ENCODE results near the gene ZNF576.

The ZNF576 gene

DNA sequence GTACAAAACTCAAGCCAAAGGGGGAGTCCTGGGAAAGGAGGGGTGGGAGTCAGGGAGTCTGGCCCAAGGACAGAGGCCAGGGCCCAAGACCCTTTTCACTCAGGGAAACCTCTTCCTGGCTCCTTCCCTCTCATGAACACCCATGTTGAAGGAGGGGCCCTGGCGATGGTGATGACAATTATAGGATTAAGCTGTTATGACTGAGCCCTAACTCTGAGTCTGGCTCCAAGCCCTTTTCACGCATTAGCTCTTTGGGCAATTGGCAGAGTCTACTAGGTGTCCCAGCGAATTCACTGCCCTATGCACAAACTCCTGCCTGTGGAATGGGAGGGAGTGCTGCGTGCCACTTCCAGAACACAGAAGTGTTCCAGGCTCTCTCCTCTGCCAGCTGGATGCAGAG, 42.7 kb upstream of the ZNF576 start:
- DNase-seq (ENCODE audit: low read depth) = no peak
- no peak overlapping the region for H3K4me3 ChIP-seq (ENCODE audit: low read depth, low read length)
- TF ChIP-seq POLR2A (IDR thresholded peaks at IDR 0.05; ENCODE audit: extremely low read depth, insufficient read length) (no peak), MYC (IDR thresholded peaks at IDR 0.05; ENCODE audit: low read depth, low read length) (no peak), MAX (IDR thresholded peaks at IDR 0.05; ENCODE audit: low read depth, low read length) (no peak)
- TF ChIP-seq, protein P1, sequence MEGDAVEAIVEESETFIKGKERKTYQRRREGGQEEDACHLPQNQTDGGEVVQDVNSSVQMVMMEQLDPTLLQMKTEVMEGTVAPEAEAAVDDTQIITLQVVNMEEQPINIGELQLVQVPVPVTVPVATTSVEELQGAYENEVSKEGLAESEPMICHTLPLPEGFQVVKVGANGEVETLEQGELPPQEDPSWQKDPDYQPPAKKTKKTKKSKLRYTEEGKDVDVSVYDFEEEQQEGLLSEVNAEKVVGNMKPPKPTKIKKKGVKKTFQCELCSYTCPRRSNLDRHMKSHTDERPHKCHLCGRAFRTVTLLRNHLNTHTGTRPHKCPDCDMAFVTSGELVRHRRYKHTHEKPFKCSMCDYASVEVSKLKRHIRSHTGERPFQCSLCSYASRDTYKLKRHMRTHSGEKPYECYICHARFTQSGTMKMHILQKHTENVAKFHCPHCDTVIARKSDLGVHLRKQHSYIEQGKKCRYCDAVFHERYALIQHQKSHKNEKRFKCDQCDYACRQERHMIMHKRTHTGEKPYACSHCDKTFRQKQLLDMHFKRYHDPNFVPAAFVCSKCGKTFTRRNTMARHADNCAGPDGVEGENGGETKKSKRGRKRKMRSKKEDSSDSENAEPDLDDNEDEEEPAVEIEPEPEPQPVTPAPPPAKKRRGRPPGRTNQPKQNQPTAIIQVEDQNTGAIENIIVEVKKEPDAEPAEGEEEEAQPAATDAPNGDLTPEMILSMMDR (IDR thresholded peaks at IDR 0.05; ENCODE audit: low read depth, low read length) = no peak

DNA sequence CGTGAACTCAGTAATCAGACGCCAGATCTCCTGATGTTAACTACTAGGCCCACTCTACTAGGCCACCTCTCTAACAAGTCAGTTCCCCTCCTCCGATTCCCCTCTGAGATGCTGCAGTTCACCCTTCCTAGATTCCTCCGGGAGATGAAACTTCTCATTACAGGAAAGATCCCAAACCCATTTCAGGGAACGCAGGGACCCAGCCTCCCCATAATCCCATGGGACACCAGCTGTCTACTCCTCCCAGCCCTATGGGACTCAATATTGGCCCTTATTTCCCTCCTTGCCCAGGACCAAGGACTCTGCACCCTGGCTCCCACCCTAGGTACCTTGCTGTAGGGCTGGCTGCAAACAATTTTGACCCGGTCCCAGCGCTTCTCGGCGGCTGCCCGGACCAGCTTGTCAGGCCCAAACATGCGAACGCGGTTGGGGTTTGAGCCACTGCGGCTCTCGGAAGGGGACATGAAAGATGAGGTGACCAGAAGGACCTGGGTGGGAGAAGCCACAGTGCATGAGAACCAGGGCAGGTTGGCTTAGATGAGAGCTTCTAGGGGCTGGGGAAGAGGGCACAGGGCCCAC, 42.0 kb upstream of the ZNF576 start:
- TF ChIP-seq POLR2A (IDR thresholded peaks at IDR 0.05; ENCODE audit: extremely low read depth, insufficient read length) (no peak), MYC (IDR thresholded peaks at IDR 0.05; ENCODE audit: low read depth, low read length) (no peak), MAX (IDR thresholded peaks at IDR 0.05; ENCODE audit: low read depth, low read length) (no peak)
- TF ChIP-seq, protein P1 (IDR thresholded peaks at IDR 0.05; ENCODE audit: low read depth, low read length) = no peak
- H3K4me3 ChIP-seq (ENCODE audit: low read depth, low read length) = no peak overlapping the region
- no peak for DNase-seq (ENCODE audit: low read depth)

DNA sequence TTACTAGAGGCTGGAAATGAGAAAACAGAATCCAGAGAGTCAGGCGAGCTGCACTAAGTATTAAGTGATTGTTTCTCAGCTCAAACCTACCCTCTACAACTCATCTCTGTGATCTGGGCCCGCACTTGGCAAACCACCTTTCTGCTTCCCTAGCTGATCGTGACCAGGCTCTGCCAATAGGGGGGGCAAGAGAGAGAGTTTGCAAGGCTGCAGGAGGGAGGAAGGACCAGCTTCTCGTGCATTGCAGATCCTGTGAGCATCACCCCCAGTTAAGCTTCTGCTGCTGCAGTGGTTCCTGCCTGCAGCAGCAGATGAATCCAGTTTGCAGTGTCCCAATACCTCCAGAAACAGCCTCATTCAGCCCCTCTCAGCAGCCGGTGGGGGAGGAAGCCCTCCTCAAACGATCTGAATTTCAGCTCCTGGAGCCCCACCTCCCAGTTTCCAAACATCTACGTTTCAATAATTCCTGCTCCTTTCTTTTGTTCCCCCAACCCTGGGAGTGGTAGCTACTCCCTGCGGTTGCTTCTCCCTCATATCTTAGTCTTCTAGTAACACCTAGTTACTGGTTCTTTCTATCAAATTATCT, 41.1 kb upstream of the ZNF576 start:
- H3K4me3 ChIP-seq (ENCODE audit: low read depth, low read length) = no peak overlapping the region
- DNase-seq (ENCODE audit: low read depth) = peak; percentile 77
- TF ChIP-seq POLR2A (IDR thresholded peaks at IDR 0.05; ENCODE audit: extremely low read depth, insufficient read length) (no peak), MAX (IDR thresholded peaks at IDR 0.05; ENCODE audit: low read depth, low read length) (no peak; the same call in 1 of the 2 replicates), MYC (IDR thresholded peaks at IDR 0.05; ENCODE audit: low read depth, low read length) (0 out of 2 replicates have a peak, but pooled peaks have one; percentile 26)
- TF ChIP-seq, protein P1 (IDR thresholded peaks at IDR 0.05; ENCODE audit: low read depth, low read length) = peak; percentile 73

GRCh38 chr19:43560687-43561086, 35.7 kb upstream of the ZNF576 start:
- H3K4me3 ChIP-seq (ENCODE audit: low read depth, low read length) = no peak overlapping the region
- DNase-seq (ENCODE audit: low read depth) = peak; percentile 67
- TF ChIP-seq, protein P1 (IDR thresholded peaks at IDR 0.05; ENCODE audit: low read depth, low read length) = peak; percentile 24
- TF ChIP-seq POLR2A (IDR thresholded peaks at IDR 0.05; ENCODE audit: extremely low read depth, insufficient read length) = no peak

- TF ChIP-seq POLR2A (IDR thresholded peaks at IDR 0.05; ENCODE audit: extremely low read depth, insufficient read length) (no peak), MAX (IDR thresholded peaks at IDR 0.05; ENCODE audit: low read depth, low read length) (no peak), MYC (IDR thresholded peaks at IDR 0.05; ENCODE audit: low read depth, low read length) (no peak)
- TF ChIP-seq, protein P1 (IDR thresholded peaks at IDR 0.05; ENCODE audit: low read depth, low read length) = no peak
- no peak overlapping the region for H3K4me3 ChIP-seq (ENCODE audit: low read depth, low read length)
Observed at GRCh38 chr19:43561139-43561970, 35.0 kb upstream of the ZNF576 start.

More at GRCh38 chr19:43561139-43561970, 35.0 kb upstream of the ZNF576 start:
- DNase-seq (ENCODE audit: low read depth) = no peak

Data from NB4 (cell line).